AG04450 (cell line): ENCODE data around the gene KCNH3. TPM values are rescaled to one million over a fixed set of nuclear protein-coding genes. Genes with fewer than 3 reads are reported as not detected.

ENCODE experiments used
- CTCF ChIA-PET: fragments of 300-600, 350-600 bp; formaldehyde crosslinking; extraction: SDS; loops from one replicate; lab custom pipeline; 2022; ENCODE audit warnings: antibody characterized with exemption, inconsistent platforms; lab: Charles Lee
- POLR2A ChIA-PET: fragments of 350-600 bp; formaldehyde crosslinking; extraction: SDS; loops from one replicate; lab custom pipeline; 2021; ENCODE audit warnings: antibody characterized with exemption, inconsistent platforms; lab: Yijun Ruan, JAX
- DNase-seq: peaks from one replicate; pipeline ENCODE4 v3.0.0-alpha.2; 2011; ENCODE audit warnings: low read depth, low spot score
- H3K27ac ChIP-seq: one replicate; pipeline ENCODE4 v1.5.1; 2012; ENCODE audit warnings: low read depth, low read length, control low read depth
- H3K27me3 ChIP-seq: one replicate; pipeline ENCODE4 v1.6.0; 2012; ENCODE audit warnings: low read length; ENCODE audit not compliant: control insufficient read depth, insufficient read depth
- H3K4me3 ChIP-seq: 2 replicates; pipeline ENCODE4 v1.5.1; 2011; ENCODE audit warnings: mild to moderate bottlenecking, low read depth, low read length, control low read depth
- H3K9me3 ChIP-seq: 2 replicates; pipeline ENCODE4 v1.5.1; 2012; ENCODE audit warnings: low read length; ENCODE audit not compliant: control insufficient read depth, insufficient read depth
- CTCF ChIP-seq: IDR thresholded peaks from 2 replicates; pipeline ENCODE4 v1.5.1; 2011; ENCODE audit warnings: low read depth, low read length, control low read depth, inconsistent platforms
- polyA plus RNA-seq: library from polyadenylated mRNA; depleted of rRNA; stranded (reverse); fragments of >200 nt; gene quantifications from 2 replicates; pipeline ENCODE4 v1.2.3, GENCODE V29; 2011

KCNH3 gene
- polyA plus RNA-seq, 1 experiment: 0.01 TPM

GRCh38 chr12:49567611-49568441 is 29.0 kb downstream of the KCNH3 start, which contains the start of gene MCRS1:
Gene MCRS1, minus strand, starts transcription at chr12:49568142. Its CDS starts 1,411 bp downstream, at chr12:49566731.
- Histone ChIP-seq H3K27me3 (no peaks in the 10 kb centered on the region), H3K27ac (peak within 1 kb of the TSS; percentile 87), H3K9me3 (no peaks in the 10 kb centered on the region; the same call in 1 of the 2 replicates), H3K4me3 (peak within 1 kb of the TSS; percentile 100)
- TF ChIP-seq CTCF: no peak
- POLR2A ChIA-PET: interaction anchor here (0.6 to 1.5 kb wide), 10 partner anchors 9 to 1561 kb away, joined by 3 to 7 read pairs (median 4); partner anchors contain the start of genes TMBIM6 and TROAP
- CTCF ChIA-PET: interaction anchor here (0.6 to 1.7 kb wide), 4 partner anchors 12 to 236 kb away, joined by 3 to 5 read pairs (median 4); no protein-coding TSS in a partner anchor
- peak; percentile 75 for DNase-seq

- Histone ChIP-seq H3K27me3 (no peaks in the 10 kb centered on the region), H3K4me3 (peak overlapping the region; percentile 100), H3K9me3 (no peaks in the 10 kb centered on the region; the same call in 1 of the 2 replicates), H3K27ac (peak overlapping the region; percentile 87)
- DNase-seq: no peak
- POLR2A ChIA-PET: no interaction called here
- CTCF ChIA-PET: interaction anchor here (0.6 to 0.7 kb wide), 2 partner anchors 167 to 211 kb away, joined by 3 to 4 read pairs; no protein-coding TSS in a partner anchor
- TF ChIP-seq CTCF: no peak
Observed at GRCh38 chr12:49568442-49569162, 29.8 kb downstream of the KCNH3 start.

- no peak for DNase-seq
- POLR2A ChIA-PET: interaction anchor here (0.5 kb wide), 1 partner anchor 278 kb away, joined by 3 read pairs; no protein-coding TSS in a partner anchor
- no peaks in the 10 kb centered on the region for H3K9me3 ChIP-seq
- TF ChIP-seq CTCF: no peak
- CTCF ChIA-PET: interaction anchor here (7.6 kb wide), 1 partner anchor 220 kb away, joined by 120 read pairs; no protein-coding TSS in a partner anchor
- no peak overlapping the region for H3K27ac ChIP-seq
- H3K27me3 ChIP-seq: no peaks in the 10 kb centered on the region
- no peak overlapping the region for H3K4me3 ChIP-seq
Observed at GRCh38 chr12:49577589-49578315, 38.9 kb downstream of the KCNH3 start.

GRCh38 chr12:49578471-49579112 is 39.8 kb downstream of the KCNH3 start:
- no peaks in the 10 kb centered on the region for H3K27me3 ChIP-seq
- TF ChIP-seq CTCF: no peak
- no peak overlapping the region for H3K27ac ChIP-seq
- DNase-seq: no peak
- no peak overlapping the region for H3K4me3 ChIP-seq
- ChIA-PET CTCF (interaction anchor here (6.0 to 7.6 kb wide), 2 partner anchors 221 to 246 kb away, joined by 70 to 120 read pairs; no protein-coding TSS in a partner anchor), POLR2A (no interaction called here)
- no peaks in the 10 kb centered on the region for H3K9me3 ChIP-seq
